ENCODE data around the gene SLC8A1.
A peak's percentile ranks its signal among the peaks of the same experiment; 100 is the strongest.

The SLC8A1 gene

DNA sequence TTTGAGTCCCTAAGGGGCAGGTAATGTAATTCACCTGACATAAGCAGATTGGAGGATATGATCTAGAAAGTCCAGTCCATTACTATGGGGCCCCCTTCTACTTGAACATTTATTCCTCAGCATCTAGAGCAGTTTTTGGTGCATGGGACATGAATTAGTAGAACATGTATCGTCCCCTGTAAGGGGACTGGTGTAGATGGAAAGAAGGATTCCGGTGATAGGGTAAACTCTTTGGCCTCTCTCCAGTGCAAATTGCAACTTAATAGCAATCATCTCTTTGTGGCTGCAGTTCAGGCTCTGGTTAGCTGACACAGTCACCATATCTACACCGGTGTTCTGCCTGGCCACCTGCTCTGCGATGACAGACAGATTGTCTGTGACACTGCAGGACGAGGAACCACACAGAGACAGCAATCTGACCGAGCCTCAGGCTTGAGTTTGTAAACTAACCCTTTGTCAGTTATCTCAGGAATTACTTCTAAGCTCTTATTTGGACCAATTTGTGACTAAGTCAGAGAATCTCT is 6.4 kb upstream of the SLC8A1 start:
- no peak for DNase-seq (ENCODE audit: low read depth)

- DNase-seq (ENCODE audit: low read depth): no peak
Measured at GRCh38 chr2:40457837-40458236, 5.9 kb upstream of the SLC8A1 start.

DNA sequence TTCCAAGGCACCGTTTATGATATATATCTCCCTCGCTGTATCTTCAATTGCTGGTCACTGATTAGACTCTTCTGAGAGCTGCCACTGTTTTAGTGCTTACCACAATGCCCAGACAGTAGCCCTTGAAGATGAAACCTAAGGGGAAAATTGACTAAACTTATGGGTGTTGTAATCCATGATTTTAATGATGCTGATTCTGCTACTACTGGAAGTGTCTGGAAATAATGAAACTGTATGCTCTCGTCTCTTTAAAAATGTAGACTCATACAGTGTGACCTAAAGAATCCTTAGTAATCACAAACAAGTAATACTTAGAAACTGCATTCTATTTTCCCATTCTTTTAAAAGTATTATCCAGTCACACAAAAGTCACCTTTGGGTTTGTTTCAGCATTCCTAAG is 5.5 kb upstream of the SLC8A1 start:
- DNase-seq (ENCODE audit: low read depth): no peak

DNA sequence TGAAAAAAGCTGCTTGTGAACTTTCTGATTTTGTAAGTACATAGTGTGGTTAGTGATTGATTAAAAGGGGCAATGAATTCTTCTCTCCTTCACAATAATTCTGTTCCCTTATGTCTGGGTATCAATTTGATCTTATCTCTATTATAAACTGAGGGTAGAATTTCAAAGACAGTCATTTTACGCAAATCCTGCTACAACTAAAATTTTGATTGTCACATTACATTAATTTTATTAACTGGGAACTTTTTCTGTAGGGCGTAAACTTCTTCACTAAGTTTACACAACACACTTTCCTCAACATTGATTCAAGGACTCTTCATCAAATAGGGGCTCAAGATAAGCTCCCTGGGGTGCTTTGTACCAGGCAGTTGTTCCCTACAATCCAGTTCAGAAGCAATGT is 5.0 kb upstream of the SLC8A1 start:
- DNase-seq (ENCODE audit: low read depth): no peak

GRCh38 chr2:40455661-40456060 is 3.8 kb upstream of the SLC8A1 start:
- no peak for DNase-seq (ENCODE audit: low read depth)

- no peak for DNase-seq (ENCODE audit: low read depth)
Measured at GRCh38 chr2:40454321-40454720, 2.4 kb upstream of the SLC8A1 start.

DNA sequence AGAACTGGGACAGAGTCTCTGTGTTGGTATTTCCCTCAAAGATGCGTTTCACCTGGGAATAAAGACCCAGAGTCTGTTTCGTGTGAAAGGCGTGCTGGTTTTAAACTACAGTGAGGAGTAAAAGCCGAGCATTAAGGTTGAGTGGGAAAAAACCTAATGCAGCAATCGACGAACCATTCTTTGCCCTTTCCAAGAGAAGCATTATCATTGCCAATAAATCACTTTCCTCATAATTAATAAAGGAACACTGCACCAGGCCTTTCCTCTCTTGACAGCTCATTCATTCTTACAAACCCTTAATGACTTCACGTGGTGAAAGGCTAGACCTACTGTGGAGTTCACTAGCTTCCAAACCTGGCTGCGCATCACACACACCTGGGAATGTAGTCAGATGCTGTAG is 896 bp upstream of the SLC8A1 start:
- no peak for DNase-seq (ENCODE audit: low read depth)

DNA sequence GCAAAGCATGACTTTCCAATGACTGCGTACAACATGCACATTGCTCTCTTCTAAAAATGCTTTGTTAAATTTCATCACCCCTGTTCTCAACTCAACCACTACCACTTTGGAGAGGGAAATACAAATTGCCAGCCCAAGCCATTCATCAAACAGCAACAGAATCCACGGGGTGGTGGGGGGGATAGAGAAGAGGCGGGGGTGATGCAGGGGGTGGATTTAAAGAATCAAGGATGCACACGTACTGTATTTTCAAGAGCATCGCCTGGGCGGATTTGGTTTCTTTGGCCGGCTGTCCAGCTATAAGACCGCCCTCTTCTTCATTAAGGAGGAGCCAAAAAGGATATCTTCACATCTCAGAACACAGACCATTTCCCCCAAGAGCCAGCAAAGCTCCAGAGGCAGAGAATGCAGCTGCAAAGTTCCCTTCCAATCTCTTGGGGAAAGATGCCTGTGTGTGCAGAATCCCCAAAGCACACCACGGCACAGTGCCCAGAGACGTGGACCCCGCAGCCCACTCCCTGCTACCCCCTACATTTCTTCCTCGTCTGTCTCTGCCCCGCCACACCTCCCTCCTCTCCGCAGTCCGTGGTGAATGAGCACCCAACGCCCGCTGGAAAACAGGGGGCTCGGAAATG is 977 bp downstream of the SLC8A1 start:
- DNase-seq (ENCODE audit: low read depth): no peak

DNA sequence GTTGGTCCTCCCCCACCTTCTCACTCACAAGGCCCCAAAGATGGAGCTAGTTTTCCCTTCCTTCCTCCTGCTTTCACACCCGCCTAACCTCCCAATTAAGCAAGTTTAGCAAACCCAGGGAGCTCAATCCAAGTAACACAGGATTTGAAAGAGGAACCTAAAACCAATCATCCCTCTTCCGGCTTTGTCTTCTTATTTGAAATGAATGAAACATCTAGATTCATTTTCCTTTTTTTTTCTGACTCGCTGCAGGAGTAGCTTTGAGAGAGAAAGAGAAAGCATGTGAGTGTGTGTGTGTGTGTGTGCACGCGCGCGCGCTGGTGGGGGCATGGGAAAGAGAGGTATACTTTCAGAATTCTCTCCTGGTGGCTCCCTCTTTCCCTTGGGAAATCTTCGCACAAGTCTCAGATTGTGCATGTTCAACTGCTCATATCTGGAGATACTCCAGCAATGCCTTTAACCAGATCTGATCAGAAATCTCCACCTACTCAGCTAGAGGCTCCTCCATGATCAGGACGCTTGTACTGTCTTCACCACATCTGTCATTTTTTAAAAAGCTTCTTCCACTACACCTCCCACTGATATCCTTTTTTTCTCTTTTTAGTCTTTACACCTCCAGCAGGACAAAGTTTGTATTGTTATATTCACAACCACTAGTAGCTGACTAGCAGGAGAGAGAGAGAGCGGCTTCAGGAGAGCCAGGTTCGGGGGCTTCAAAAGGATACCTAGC is 1.7 kb downstream of the SLC8A1 start:
- no peak for DNase-seq (ENCODE audit: low read depth)

DNA sequence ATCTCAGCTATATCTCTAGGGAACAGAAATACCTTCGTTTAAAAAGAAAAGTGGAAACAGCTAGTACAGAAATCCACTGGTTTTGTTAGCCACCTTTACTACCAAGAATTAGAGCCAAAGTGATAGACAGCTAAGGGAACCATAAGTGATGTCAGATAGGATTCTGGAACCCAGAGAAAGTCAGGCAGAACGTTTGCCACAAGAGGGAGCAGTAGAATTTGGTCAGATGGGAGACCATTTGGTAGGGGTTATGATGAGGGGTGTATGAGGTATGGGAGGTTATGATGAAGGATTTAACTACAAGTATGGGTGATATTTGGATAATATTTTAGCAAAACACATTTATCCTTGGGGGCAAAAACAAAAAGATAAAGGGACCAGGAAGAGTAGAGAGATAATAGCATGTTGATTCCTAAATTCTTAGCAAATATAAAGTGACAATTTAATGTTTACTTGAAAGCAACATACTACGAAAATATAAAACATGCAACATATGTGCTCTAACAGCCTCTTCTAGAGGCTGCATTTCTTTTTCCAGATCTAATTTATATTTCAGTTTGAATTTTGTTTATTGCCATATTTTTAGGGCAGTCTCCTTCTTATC is 3.3 kb downstream of the SLC8A1 start:
- no peak for DNase-seq (ENCODE audit: low read depth)

DNA sequence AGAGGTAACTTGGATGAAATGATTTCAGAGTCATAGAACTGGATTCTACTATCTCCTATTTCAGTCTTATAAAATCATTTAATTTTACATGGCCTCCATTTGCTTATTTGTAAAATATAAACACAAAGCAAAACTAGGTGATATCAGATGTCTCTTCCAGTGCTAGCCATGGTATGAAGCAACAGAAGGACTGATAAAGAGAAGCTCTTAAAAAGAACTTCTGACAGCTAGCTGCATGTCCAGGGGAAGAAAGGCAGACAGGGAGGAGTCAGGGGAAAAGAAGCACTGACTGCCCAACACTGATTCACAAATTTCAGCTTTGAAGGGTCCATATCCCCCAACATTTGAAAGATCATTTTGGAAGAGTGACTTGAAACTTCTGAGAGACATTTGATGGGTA is 6.4 kb downstream of the SLC8A1 start:
- no peak for DNase-seq (ENCODE audit: low read depth)

- DNase-seq (ENCODE audit: low read depth): no peak
Measured at GRCh38 chr2:40440835-40441234, 11.1 kb downstream of the SLC8A1 start.

- no peak for DNase-seq (ENCODE audit: low read depth)
Measured at GRCh38 chr2:40439473-40439872, 12.4 kb downstream of the SLC8A1 start.

GRCh38 chr2:40436093-40436475 is 15.8 kb downstream of the SLC8A1 start:
- no peak for DNase-seq (ENCODE audit: low read depth)

- DNase-seq (ENCODE audit: low read depth): no peak
Measured at GRCh38 chr2:40435426-40436092, 16.3 kb downstream of the SLC8A1 start.

GRCh38 chr2:40434731-40435271 is 17.1 kb downstream of the SLC8A1 start:
- DNase-seq (ENCODE audit: low read depth): peak; percentile 90

DNA sequence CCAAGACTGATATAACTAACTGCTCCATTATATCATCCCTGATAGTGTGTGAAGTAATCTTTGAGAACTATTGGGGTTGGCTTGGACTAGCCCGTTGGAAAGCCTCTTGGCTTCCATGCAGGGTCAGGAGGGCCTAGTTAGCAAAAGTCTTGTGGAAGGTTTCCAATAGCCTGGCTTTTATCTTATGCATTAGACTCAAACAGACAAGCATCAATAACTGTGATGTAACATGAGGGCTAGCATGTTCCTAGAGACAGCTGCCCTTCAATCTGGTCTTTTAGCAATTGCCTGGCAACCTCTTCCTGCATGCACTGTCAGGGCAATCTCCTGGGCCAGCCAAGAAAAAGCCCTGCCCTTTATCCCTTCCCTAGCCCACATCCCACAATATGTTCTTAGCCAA is 18.2 kb downstream of the SLC8A1 start:
- no peak for DNase-seq (ENCODE audit: low read depth)

- DNase-seq (ENCODE audit: low read depth): no peak
Measured at GRCh38 chr2:40432921-40433483, 18.9 kb downstream of the SLC8A1 start.

DNA sequence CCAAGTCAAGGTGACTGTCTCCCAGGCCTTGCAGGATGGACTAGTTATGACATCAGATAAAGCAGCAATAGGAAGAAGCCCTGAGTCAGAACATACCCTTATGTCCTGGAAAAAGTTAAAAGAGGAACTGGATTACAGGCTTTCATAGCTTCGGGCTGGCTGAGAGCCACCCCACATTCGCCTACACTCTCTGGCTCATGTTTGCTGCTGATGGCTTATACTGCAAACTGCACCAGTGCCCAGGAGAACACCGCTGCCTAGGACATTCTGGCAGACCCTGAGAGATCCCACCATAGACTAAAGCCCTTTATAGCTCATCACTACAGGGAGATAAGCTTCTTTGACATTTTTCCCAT is 20.3 kb downstream of the SLC8A1 start:
- no peak for DNase-seq (ENCODE audit: low read depth)

DNA sequence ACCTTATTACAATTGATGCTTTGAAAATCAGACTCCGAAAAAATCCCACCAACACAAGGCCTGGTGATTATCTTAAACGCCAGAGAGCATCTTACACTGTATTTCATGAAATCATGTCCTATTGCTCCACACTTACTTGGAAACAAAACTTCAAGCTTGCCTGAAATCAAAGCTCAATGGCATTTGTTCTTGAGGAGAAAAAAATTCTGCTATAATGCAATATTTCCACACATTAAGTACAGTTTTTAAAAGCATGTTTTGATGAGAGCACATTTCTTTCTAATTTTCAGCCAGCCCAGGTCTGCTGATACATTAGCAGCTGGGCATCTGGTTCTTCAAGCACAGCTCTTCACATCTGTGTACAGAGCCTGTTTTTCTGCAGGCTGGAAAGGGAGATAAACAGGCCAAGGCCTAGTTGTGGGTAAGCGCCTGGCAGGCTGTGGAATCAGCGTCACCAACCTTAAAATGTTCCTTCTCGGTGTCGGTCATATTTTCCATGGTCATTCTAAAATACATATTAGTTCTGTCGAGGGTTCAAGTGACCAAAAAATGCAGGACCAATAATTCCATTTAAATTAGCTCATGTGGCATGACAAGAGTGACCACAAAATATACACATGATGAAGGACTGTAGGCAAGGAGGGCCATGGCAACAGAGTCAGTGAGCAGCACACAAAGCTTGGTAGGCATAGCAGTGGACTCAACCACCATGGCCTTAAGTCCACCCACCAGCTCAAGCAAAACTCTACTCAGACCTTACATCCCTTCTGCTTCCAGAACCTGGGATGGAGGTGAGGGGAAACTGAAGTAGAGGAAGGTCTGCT is 20.9 kb downstream of the SLC8A1 start:
- no peak for DNase-seq (ENCODE audit: low read depth)

DNA sequence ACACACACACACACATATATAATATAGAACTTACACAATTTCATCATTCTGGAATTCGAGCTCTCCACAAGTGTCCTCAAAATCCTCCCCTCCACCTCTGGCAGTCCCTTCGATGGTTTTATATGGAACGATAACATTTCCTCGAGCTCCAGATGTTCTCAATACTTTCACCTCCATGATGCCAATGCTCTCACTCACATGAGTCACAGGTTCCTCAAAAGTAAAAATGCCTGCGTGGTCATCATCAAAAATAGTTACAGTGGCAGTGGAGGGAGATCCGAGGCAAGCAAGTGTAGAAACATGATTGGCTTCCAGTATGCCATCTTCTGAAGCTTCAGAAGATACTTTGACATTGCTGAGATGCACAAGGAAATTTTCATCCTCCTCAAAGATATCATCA is 23.5 kb downstream of the SLC8A1 start:
- DNase-seq (ENCODE audit: low read depth): no peak

Measured in non-pigmented ciliary epithelial cell (primary cell).